Stimulated activated CD4-positive, alpha-beta T cell treated with anti-CD3 and anti-CD28 coated beads, Interleukin-2, amount 100 ng/mL, for 4 hours (primary cell): Measurements from ENCODE around the gene SIX3.

ENCODE experiments used
- DNase-seq: peaks from one replicate; pipeline ENCODE4 v3.0.0-alpha.2; 2020; ENCODE audit warnings: low read depth

SIX3 gene

GRCh38 chr2:44957656-44958327 lies 16.3 kb downstream of the SIX3 start:
- no peak for DNase-seq

- DNase-seq: no peak
These were observed 18.4 kb downstream of the SIX3 start for GRCh38 chr2:44959855-44960254.

GRCh38 chr2:44960871-44961270 lies 19.4 kb downstream of the SIX3 start:
- DNase-seq: no peak

- DNase-seq: no peak
These were observed 20.7 kb downstream of the SIX3 start for GRCh38 chr2:44962176-44962695.

GRCh38 chr2:44964752-44965236 lies 23.3 kb downstream of the SIX3 start:
- DNase-seq: no peak

GRCh38 chr2:44965684-44966083 lies 24.2 kb downstream of the SIX3 start:
- DNase-seq: no peak

GRCh38 chr2:44967056-44967455 lies 25.6 kb downstream of the SIX3 start:
- DNase-seq: no peak

GRCh38 chr2:44967727-44968432 lies 26.4 kb downstream of the SIX3 start:
- no peak for DNase-seq

GRCh38 chr2:44969936-44970335 lies 28.4 kb downstream of the SIX3 start:
- no peak for DNase-seq

GRCh38 chr2:44970846-44971450 lies 29.4 kb downstream of the SIX3 start:
- DNase-seq: no peak

- DNase-seq: no peak
These were observed 31.5 kb downstream of the SIX3 start for GRCh38 chr2:44972771-44973535.

- no peak for DNase-seq
These were observed 32.7 kb downstream of the SIX3 start for GRCh38 chr2:44974064-44974715.

- DNase-seq: no peak
These were observed 34.3 kb downstream of the SIX3 start for GRCh38 chr2:44975571-44976450.

- no peak for DNase-seq
These were observed 38.1 kb downstream of the SIX3 start for GRCh38 chr2:44979581-44979980.

- no peak for DNase-seq
These were observed 39.5 kb downstream of the SIX3 start for GRCh38 chr2:44980751-44981713.

GRCh38 chr2:44981714-44982108 lies 40.2 kb downstream of the SIX3 start:
- peak; percentile 43 for DNase-seq

- DNase-seq: no peak
These were observed 42.5 kb downstream of the SIX3 start for GRCh38 chr2:44983836-44984604.

GRCh38 chr2:44989176-44989575 lies 47.7 kb downstream of the SIX3 start:
- no peak for DNase-seq

GRCh38 chr2:44994377-44994776 lies 52.9 kb downstream of the SIX3 start:
- DNase-seq: no peak
